Activated CD8-positive, alpha-beta memory T cell treated with anti-CD3 and anti-CD28 coated beads, Interleukin-2, amount 50 U/mL, for 48 hours (primary cell): Measurements from ENCODE around the gene PLEKHA7.
"Not testable (repeated sequence)": the region's sequence is repeated elsewhere in the genome, so short reads cannot be mapped to it uniquely, and the experiment has no call there.

Experiments
- DNase-seq: peaks from one replicate; pipeline ENCODE4 v3.0.0-alpha.2; 2020

Gene PLEKHA7

GRCh38 chr11:16941935-16942334 is 72.3 kb downstream of the PLEKHA7 start:
- DNase-seq, result no peak

GRCh38 chr11:16938061-16938460 is 76.2 kb downstream of the PLEKHA7 start:
- no peak for DNase-seq

GRCh38 chr11:16936643-16937042 is 77.6 kb downstream of the PLEKHA7 start:
- DNase-seq, result no peak

- DNase-seq, result no peak
These were observed 78.5 kb downstream of the PLEKHA7 start for GRCh38 chr11:16935518-16936302.

GRCh38 chr11:16933756-16934603 is 80.2 kb downstream of the PLEKHA7 start:
- no peak for DNase-seq

- DNase-seq, result no peak
These were observed 80.9 kb downstream of the PLEKHA7 start for GRCh38 chr11:16933291-16933690.

DNA sequence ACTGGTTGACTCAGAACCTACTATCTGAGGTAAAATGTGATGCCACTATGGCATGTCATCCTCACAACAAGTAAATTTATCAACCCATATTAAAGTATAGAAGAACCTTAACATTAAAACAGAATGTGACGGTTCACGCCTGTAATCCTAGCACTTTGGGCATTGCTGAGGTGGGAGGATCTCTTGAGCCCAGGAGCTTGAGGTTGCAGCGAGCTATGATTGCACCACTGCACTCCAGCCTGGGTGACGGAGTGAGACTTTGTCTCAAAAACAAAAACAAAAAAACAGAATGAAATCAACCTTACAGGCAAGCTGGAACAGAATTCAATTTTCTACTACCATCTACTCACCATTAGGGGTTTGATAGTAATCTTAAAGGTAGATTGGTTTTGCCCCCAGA is 86.2 kb downstream of the PLEKHA7 start:
- DNase-seq, result no peak

- no peak for DNase-seq
These were observed 87.2 kb downstream of the PLEKHA7 start for GRCh38 chr11:16926883-16927626.

DNA sequence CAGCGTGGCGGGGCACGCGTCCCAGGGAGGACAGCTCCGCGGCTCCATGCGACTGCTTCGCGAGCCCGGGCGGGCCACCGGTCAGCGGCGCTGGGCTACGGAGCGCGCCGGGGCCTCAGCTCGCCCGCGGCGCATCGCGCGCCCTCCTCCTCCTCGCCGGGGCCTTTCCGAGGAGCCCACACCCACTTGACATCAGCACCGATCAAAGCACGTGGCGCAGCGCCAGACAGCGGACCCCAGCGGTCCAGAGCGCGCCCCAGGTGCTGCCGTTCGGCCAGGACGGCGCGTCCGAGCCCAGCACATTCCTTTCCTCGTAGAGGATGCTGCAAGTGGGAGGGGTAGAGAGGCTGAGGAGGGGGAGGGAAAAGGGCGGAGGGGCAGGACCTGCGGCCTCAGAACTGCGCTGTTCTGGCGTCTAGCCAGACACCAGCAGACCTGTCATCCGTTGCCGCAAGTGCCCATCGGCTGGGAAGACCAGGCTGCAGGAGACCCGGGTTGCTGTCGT is 88.6 kb downstream of the PLEKHA7 start:
- DNase-seq, result no peak

GRCh38 chr11:16924826-16925560 is 89.2 kb downstream of the PLEKHA7 start:
- DNase-seq, result no peak

DNA sequence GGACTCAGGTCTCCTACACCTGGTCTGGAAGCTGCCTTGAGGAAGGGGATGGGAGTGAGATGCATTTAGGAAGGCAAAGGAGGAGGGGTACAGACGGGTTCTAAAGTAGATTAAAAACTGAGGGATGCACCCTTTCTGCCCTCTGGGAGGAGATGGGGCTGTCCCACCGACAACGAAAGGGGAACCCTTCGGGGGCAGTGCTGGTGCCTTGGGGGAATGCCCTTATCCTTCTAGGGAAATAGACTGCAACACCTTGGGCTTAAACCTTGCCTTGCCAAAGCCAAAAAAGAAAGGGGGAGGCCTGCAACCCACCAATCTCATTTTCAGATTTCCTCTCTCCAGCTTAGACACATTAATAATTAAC is 89.8 kb downstream of the PLEKHA7 start:
- no peak for DNase-seq

GRCh38 chr11:16923987-16924386 is 90.2 kb downstream of the PLEKHA7 start:
- DNase-seq, result no peak

- no peak for DNase-seq
These were observed 92.5 kb downstream of the PLEKHA7 start for GRCh38 chr11:16921668-16922067.

DNA sequence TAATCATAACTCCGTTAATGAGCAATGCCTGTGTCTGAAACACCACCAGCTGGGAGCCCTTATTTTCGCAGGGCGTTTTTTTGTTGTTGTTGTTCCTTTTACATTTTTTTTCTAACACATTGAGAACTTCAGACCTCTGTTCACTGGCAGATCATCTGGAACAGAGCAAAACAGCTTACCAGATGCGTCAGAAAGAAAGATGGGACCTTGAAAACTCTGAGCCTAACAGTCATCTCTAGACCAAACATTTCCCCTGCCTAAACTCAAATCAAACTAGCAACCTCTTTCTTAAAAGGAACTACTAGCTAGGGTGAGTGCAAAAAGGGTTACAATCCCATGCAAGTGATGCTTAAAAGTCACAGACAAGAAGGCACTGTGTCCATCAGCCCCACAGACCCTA is 93.2 kb downstream of the PLEKHA7 start:
- no peak for DNase-seq

GRCh38 chr11:16920559-16920958 is 93.7 kb downstream of the PLEKHA7 start:
- DNase-seq, result no peak

- DNase-seq, result not testable (repeated sequence)
These were observed 95.6 kb downstream of the PLEKHA7 start for GRCh38 chr11:16918543-16919182.

DNA sequence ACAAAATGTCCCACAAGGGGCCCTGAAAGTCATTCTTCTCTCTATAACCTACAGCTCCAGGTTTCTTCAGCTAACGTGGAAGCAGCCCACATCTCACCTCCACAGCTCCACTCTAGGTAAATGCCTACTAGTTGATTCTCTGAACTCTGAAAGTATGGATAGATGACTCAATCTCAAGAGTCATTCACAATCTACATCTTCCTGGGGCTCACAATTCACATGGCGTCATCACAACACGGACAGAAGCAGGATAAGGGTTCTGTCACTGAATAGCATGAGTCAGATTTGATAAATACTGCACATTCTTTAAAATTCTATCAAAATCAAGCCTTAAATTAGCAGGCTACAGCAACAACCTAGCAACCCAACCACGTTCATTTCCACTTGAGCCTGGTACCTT is 96.3 kb downstream of the PLEKHA7 start:
- no peak for DNase-seq

DNA sequence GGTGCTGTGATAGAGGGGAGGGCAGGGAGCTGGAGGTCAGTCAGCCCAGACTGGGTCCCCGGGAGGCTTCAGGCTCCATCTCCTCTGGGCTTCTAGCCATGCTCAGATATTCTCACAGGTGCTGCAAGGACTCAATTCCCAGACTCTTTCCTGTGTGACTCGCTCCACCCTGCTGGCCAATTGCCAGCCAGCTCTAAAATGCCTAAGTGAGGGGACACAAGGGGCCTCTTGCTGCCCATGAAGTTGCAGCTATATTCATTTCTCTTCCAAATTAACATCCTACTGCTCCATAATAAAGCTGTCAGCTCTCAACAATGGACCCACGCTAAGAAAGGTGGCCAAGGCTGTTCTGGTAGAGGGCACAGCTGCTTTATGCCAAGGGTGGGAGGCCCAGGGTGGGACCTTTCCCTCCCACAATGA is 101.5 kb downstream of the PLEKHA7 start:
- DNase-seq, result no peak

- no peak for DNase-seq
These were observed 102.6 kb downstream of the PLEKHA7 start for GRCh38 chr11:16911658-16912057.

DNA sequence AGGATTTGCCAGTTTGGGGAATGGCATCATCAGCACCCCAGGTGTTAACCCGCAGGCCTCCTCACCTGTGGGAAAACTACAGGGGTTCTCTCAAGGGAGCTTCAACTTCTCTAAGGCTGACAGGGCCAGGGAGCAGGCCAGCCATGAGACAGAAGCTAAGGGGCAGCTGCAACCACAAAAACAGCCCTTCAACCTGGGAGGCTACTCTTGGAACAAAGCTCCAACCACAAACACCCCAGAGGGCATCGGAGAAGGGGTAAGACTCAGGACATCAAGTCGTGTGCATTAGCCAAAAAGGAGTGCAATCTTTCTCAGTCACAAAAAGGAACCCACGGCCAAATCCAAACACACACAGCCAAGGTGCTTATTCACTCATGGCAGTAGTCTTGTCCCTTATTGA is 103.0 kb downstream of the PLEKHA7 start:
- no peak for DNase-seq

DNA sequence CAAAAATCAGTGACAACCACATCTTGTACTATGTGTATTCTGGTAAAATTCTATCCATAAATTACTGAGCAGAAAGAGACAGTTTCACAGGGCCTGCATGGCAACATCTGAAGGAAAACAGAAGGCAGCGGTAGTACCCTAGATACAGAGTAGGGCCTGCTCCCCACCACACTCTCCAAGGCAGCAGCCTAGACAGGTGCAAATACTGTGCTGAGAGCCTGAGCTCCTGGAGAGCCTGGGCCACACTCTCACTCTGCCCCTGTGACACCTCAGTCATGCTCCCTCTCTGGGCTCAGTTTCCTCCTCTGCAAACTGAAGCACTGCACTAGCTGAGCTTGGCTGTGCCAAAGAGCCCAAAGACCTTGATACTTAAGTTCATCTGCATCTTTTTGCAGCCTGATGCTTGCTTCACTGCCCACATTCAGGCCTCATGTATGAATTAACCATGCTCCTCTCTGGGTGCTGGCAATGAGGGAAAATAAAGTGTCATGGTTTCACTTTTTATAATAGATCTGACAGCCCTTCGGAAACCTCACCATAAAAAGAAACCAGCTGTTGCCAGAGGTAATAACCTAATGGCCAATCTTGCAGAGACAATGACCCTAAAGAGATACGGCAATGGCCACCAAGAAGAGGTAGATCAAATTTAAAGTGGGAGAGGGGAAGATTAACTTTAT is 104.7 kb downstream of the PLEKHA7 start:
- no peak for DNase-seq
